Measurements from ENCODE around the gene SCNN1G. TPM values are rescaled to one million over a fixed set of nuclear protein-coding genes. Genes with fewer than 3 reads are reported as not detected.
A peak's percentile ranks its signal among the peaks of the same experiment; 100 is the strongest.

Gene SCNN1G
- total RNA-seq, 1 donor from 2014 or later, result not detected

DNA sequence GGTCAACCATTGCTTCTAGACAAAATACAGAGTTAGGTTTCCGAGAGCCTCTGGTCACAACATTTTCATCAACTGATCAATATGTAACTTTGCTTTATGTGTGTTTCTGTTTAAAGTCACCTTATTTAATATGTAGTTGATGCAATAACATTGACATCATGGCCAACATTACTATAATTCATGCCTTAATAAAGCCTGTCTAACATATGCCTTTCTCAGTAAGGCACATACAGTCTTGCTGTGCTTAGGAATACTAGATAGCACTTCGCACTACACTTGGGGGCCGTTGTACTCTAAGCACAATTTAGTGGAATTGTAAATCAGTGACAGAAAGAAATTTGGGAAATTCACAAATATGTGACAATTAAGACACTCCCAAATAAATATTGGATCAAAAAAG, 9.6 kb upstream of the SCNN1G start:
- H3K27ac Mint-ChIP-seq (ENCODE audit: unreplicated experiment), result no peak overlapping the region
- H3K9me3 Mint-ChIP-seq (ENCODE audit: unreplicated experiment), result no peaks in the 10 kb centered on the region
- H3K4me3 Mint-ChIP-seq (ENCODE audit: unreplicated experiment), result no peak overlapping the region
- no peaks in the 10 kb centered on the region for H3K36me3 Mint-ChIP-seq (ENCODE audit: low read depth, unreplicated experiment)
- TF ChIP-seq, protein P1, sequence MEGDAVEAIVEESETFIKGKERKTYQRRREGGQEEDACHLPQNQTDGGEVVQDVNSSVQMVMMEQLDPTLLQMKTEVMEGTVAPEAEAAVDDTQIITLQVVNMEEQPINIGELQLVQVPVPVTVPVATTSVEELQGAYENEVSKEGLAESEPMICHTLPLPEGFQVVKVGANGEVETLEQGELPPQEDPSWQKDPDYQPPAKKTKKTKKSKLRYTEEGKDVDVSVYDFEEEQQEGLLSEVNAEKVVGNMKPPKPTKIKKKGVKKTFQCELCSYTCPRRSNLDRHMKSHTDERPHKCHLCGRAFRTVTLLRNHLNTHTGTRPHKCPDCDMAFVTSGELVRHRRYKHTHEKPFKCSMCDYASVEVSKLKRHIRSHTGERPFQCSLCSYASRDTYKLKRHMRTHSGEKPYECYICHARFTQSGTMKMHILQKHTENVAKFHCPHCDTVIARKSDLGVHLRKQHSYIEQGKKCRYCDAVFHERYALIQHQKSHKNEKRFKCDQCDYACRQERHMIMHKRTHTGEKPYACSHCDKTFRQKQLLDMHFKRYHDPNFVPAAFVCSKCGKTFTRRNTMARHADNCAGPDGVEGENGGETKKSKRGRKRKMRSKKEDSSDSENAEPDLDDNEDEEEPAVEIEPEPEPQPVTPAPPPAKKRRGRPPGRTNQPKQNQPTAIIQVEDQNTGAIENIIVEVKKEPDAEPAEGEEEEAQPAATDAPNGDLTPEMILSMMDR (IDR thresholded peaks at IDR 0.05; ENCODE audit: unreplicated experiment), result no peak
- H3K27me3 Mint-ChIP-seq (ENCODE audit: unreplicated experiment), result no peaks in the 10 kb centered on the region
- no peaks in the 10 kb centered on the region for H3K4me1 Mint-ChIP-seq (ENCODE audit: unreplicated experiment)
- no peak for DNase-seq (ENCODE audit: low spot score)

DNA sequence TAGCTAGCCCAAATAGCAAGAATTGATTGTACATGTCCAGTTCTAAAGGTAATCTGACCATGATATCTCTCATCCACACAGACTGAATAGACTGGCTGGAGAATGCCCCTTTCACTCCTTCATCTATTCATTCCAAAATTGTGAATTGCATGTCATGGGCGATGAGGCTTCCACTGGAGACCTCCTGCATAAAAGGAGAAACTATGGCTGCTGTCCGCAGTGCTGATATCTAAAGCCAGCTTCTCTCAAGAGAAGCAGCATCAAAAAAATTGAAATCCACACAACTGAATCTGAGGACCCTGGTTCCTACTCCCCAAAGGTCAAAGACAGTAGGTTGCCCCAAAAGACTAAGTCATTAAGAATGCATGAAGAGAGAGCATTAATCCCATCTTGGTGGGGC, 7.9 kb upstream of the SCNN1G start:
- Mint-ChIP-seq H3K36me3 (ENCODE audit: low read depth, unreplicated experiment) (no peaks in the 10 kb centered on the region), H3K9me3 (ENCODE audit: unreplicated experiment) (no peaks in the 10 kb centered on the region), H3K27ac (ENCODE audit: unreplicated experiment) (no peak overlapping the region), H3K4me3 (ENCODE audit: unreplicated experiment) (no peak overlapping the region), H3K4me1 (ENCODE audit: unreplicated experiment) (no peaks in the 10 kb centered on the region), H3K27me3 (ENCODE audit: unreplicated experiment) (no peaks in the 10 kb centered on the region)
- TF ChIP-seq, protein P1 (IDR thresholded peaks at IDR 0.05; ENCODE audit: unreplicated experiment), result no peak
- DNase-seq (ENCODE audit: low spot score), result peak; percentile 29

DNA sequence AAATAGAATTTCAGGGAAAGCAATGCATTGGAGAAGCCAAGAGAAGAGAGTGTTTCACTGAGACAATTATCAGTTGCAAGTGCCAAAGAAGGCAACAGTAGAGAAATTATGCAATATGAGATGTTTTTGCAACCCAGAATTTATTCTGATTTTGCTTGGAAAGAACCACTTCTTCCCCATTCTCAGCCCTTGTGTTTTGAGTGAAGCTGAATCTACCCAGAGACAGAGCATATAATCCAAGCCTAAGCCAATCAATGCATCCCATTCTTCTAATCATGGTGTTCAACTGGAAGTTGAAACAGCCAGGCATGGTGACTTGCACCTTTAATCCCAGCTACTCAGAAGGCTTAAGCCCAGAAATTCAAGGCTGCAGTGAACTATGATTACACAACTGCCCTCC, 6.9 kb upstream of the SCNN1G start:
- Mint-ChIP-seq H3K27me3 (ENCODE audit: unreplicated experiment) (no peaks in the 10 kb centered on the region), H3K27ac (ENCODE audit: unreplicated experiment) (no peak overlapping the region), H3K9me3 (ENCODE audit: unreplicated experiment) (no peaks in the 10 kb centered on the region), H3K4me1 (ENCODE audit: unreplicated experiment) (no peaks in the 10 kb centered on the region), H3K36me3 (ENCODE audit: low read depth, unreplicated experiment) (no peaks in the 10 kb centered on the region), H3K4me3 (ENCODE audit: unreplicated experiment) (no peak overlapping the region)
- TF ChIP-seq, protein P1 (IDR thresholded peaks at IDR 0.05; ENCODE audit: unreplicated experiment), result no peak
- no peak for DNase-seq (ENCODE audit: low spot score)

DNA sequence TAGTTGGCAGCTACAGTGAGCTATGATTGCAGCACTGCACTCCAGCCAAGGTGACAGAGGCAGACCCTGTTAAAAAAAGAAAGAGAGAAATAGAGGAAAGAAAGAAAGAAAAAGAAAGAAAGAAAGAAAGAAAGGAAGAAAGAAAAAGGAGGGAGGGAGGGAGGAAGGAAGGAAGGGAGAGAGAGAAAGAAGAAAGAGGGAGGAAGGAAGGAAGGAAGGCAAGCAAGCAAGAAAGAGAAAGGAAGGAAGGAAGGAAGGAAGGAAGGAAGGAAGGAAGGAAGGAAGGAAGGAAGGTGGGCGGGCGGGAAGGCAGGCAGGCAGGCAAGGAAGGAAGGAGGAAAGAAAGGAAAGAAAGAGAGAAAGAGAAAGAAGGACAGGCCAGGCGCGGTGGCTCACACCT, 1.0 kb upstream of the SCNN1G start:
- peaks cover 4% of the 10 kb centered on the region for H3K36me3 Mint-ChIP-seq (ENCODE audit: low read depth, unreplicated experiment)
- H3K27ac Mint-ChIP-seq (ENCODE audit: unreplicated experiment), result no peak overlapping the region
- peaks cover 4% of the 10 kb centered on the region for H3K4me1 Mint-ChIP-seq (ENCODE audit: unreplicated experiment)
- H3K9me3 Mint-ChIP-seq (ENCODE audit: unreplicated experiment), result no peaks in the 10 kb centered on the region
- H3K27me3 Mint-ChIP-seq (ENCODE audit: unreplicated experiment), result peaks cover 9% of the 10 kb centered on the region
- no peak for DNase-seq (ENCODE audit: low spot score)
- TF ChIP-seq, protein P1 (IDR thresholded peaks at IDR 0.05; ENCODE audit: unreplicated experiment), result no peak
- peak overlapping the region; percentile 15 for H3K4me3 Mint-ChIP-seq (ENCODE audit: unreplicated experiment)

DNA sequence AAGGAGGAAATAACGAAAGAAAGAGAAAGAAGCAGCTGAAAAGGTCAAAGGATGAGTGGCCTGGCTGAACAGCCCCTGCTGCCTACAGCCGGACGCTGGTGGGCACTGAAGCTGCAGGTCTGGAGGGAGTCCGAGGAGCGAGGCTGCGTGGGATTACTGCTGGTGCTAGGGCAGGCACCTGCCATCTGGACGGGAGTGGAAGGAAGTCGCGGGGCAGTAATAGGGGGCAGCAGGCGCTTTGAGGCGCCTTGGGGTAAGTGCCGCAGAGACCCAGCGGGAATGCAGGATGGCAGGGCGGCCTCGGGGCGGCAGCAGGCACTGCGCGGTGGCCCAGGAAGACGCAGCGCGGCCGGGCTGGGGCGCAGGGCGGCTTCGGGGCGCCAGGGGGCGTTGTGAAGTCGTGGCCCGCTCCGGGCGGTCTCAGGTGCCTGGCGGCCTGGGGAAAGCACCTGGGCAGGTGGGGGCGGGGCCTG, 303 bp upstream of the SCNN1G start:
- Mint-ChIP-seq H3K36me3 (ENCODE audit: low read depth, unreplicated experiment) (peaks cover 4% of the 10 kb centered on the region), H3K9me3 (ENCODE audit: unreplicated experiment) (no peaks in the 10 kb centered on the region), H3K4me3 (ENCODE audit: unreplicated experiment) (peak overlapping the region; percentile 81), H3K27me3 (ENCODE audit: unreplicated experiment) (peaks cover 9% of the 10 kb centered on the region), H3K4me1 (ENCODE audit: unreplicated experiment) (peaks cover 4% of the 10 kb centered on the region), H3K27ac (ENCODE audit: unreplicated experiment) (no peak overlapping the region)
- peak; percentile 86 for DNase-seq (ENCODE audit: low spot score)
- TF ChIP-seq, protein P1 (IDR thresholded peaks at IDR 0.05; ENCODE audit: unreplicated experiment), result peak; percentile 96
